ENCODE measurements around the gene RBM38. TPM values are rescaled to one million over a fixed set of nuclear protein-coding genes. Genes with fewer than 3 reads are reported as not detected.
A peak's percentile ranks its signal among the peaks of the same experiment; 100 is the strongest.

RBM38 gene
- total RNA-seq, 1 experiment from 2014 or later = 56.5 TPM

DNA sequence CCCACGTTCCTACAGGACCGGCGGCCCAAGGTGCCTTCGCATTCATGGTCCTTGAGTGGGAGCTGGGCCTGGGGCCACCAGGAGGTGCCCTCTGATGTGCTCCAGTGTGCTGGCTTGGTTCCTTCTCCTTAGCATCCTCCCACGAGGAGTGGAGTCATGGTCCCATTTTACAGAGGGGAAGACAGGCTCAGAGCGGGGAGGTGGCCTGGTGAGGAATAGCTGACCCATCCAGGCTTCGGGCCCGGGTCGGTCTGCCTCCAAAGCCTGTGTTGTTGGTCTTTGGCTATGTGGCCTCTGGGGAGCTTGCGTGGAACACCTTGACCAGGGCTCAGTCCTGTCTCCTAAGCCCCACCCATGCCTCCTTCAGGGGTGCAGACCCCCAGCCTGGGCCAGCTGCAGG lies 22.8 kb downstream of the RBM38 start:
- Histone ChIP-seq H2AFZ (ENCODE audit: low read length) (no peak overlapping the region), H3K4me2 (ENCODE audit: low read length) (no peak overlapping the region), H3K79me2 (ENCODE audit: low read length) (no peaks in the 10 kb centered on the region), H3K9ac (ENCODE audit: low read length) (no peak overlapping the region), H3F3A (ENCODE audit: low read length, unreplicated experiment) (no peaks in the 10 kb centered on the region), H3K9me3 (ENCODE audit: low read length) (no peaks in the 10 kb centered on the region), H3K27ac (ENCODE audit: low read length) (no peak overlapping the region), H4K20me1 (ENCODE audit: low read length) (no peaks in the 10 kb centered on the region), H3K36me3 (ENCODE audit: low read depth, low read length) (no peaks in the 10 kb centered on the region; the same call in 1 of the 2 replicates), H3K9me2 (replicated peaks; ENCODE audit: low read length) (no peaks in the 10 kb centered on the region), H3K4me3 (ENCODE audit: low read length) (no peak overlapping the region), H3K27me3 (ENCODE audit: low read length) (no peaks in the 10 kb centered on the region), H3K4me1 (ENCODE audit: insufficient read depth, low read length) (peaks cover 6% of the 10 kb centered on the region; the same call in 1 of the 2 replicates)
- TF ChIP-seq CTCF (conservative IDR thresholded peaks at IDR 0.05; ENCODE audit: low read depth, low read length) = no peak
- TF ChIP-seq EZH2 (IDR thresholded peaks at IDR 0.05; ENCODE audit: low read length, unreplicated experiment) = no peak
- no peak for TF ChIP-seq EZH2phosphoT487 (IDR thresholded peaks at IDR 0.05; ENCODE audit: borderline replicate concordance, low read length)
- no TSS peak for BruUV-seq (replicated peaks)
- no peak for ATAC-seq
- ChIA-PET CTCF (no interaction called here), POLR2A (ENCODE audit: unreplicated experiment) (no interaction called here)
- intact Hi-C loops (cut with micrococcal nuclease) = no loop called here
- DNase-seq = no peak

DNA sequence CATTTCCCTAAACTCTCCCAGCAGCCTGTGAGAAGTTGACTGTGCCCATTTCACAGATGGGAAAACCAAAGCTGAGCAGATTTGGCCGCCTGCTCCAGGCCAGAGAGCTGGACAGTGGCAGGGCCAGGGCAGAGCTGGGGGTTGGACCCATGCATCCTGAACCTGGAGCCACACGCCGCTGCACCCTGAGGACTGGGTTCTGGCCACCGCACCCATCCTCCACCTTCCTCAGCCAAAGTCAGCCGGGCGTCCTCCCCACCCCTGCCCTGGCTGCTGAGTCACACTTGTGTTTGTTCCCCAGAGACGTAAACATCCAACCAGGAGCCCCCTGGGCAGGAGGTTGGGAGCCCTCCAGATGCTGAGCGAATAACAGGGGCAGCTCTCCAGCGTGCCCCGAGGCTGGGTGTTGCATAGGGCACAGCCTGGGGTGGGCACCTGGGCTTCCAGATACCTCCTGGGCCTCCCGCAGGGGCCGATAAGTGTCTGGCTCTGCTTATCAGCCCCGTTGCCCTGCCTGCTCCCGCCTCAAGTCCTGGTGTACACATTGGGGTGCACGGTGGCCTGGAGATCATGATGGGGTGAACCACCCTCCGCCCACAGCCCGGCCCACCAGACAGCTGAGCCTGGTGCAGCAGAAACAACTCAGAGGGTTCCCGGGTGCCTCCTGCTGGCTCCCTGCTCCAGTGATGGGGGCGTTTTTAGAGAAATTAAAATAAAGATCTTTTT lies 23.8 kb downstream of the RBM38 start:
- intact Hi-C loops (cut with micrococcal nuclease) = no loop called here
- Histone ChIP-seq H3K9me3 (ENCODE audit: low read length) (no peaks in the 10 kb centered on the region), H3K79me2 (ENCODE audit: low read length) (no peaks in the 10 kb centered on the region), H3K4me2 (ENCODE audit: low read length) (no peak overlapping the region), H3K27me3 (ENCODE audit: low read length) (no peaks in the 10 kb centered on the region), H3K9me2 (replicated peaks; ENCODE audit: low read length) (no peaks in the 10 kb centered on the region), H3K4me1 (ENCODE audit: insufficient read depth, low read length) (peaks cover 6% of the 10 kb centered on the region; the same call in 1 of the 2 replicates), H3K27ac (ENCODE audit: low read length) (no peak overlapping the region), H3F3A (ENCODE audit: low read length, unreplicated experiment) (no peaks in the 10 kb centered on the region), H4K20me1 (ENCODE audit: low read length) (no peaks in the 10 kb centered on the region), H3K9ac (ENCODE audit: low read length) (no peak overlapping the region), H3K36me3 (ENCODE audit: low read depth, low read length) (no peaks in the 10 kb centered on the region), H3K4me3 (ENCODE audit: low read length) (no peak overlapping the region), H2AFZ (ENCODE audit: low read length) (no peak overlapping the region)
- BruUV-seq (replicated peaks) = no TSS peak
- ChIA-PET CTCF (no interaction called here), POLR2A (ENCODE audit: unreplicated experiment) (no interaction called here)
- peak; percentile 66 for ATAC-seq
- TF ChIP-seq EZH2phosphoT487 (IDR thresholded peaks at IDR 0.05; ENCODE audit: borderline replicate concordance, low read length) (no peak), EZH2 (IDR thresholded peaks at IDR 0.05; ENCODE audit: low read length, unreplicated experiment) (no peak), CTCF (conservative IDR thresholded peaks at IDR 0.05; ENCODE audit: low read depth, low read length) (no peak)
- peak; percentile 34 for DNase-seq

- ChIA-PET CTCF (interaction anchor here (0.6 kb wide), 1 partner anchor 82 kb away, joined by 5 read pairs; no protein-coding TSS in a partner anchor), POLR2A (ENCODE audit: unreplicated experiment) (no interaction called here)
- no peaks in the 10 kb centered on the region for H3F3A ChIP-seq (ENCODE audit: low read length, unreplicated experiment)
- TF ChIP-seq EZH2 (IDR thresholded peaks at IDR 0.05; ENCODE audit: low read length, unreplicated experiment) (no peak), CTCF (conservative IDR thresholded peaks at IDR 0.05; ENCODE audit: low read depth, low read length) (no peak), EZH2phosphoT487 (IDR thresholded peaks at IDR 0.05; ENCODE audit: borderline replicate concordance, low read length) (no peak)
- intact Hi-C loops (cut with micrococcal nuclease) = no loop called here
- H3K36me3 ChIP-seq (ENCODE audit: low read depth, low read length) = no peaks in the 10 kb centered on the region
- no peaks in the 10 kb centered on the region for H4K20me1 ChIP-seq (ENCODE audit: low read length)
- no peak overlapping the region for H2AFZ ChIP-seq (ENCODE audit: low read length)
- H3K27me3 ChIP-seq (ENCODE audit: low read length) = no peaks in the 10 kb centered on the region
- H3K9ac ChIP-seq (ENCODE audit: low read length) = no peak overlapping the region
- H3K79me2 ChIP-seq (ENCODE audit: low read length) = no peaks in the 10 kb centered on the region
- no peak overlapping the region for H3K4me2 ChIP-seq (ENCODE audit: low read length)
- DNase-seq = no peak
- BruUV-seq (replicated peaks) = no TSS peak
- no peak for ATAC-seq
- peaks cover 6% of the 10 kb centered on the region; the same call in 1 of the 2 replicates for H3K4me1 ChIP-seq (ENCODE audit: insufficient read depth, low read length)
- H3K27ac ChIP-seq (ENCODE audit: low read length) = no peak overlapping the region
- no peaks in the 10 kb centered on the region for H3K9me2 ChIP-seq (replicated peaks; ENCODE audit: low read length)
- H3K4me3 ChIP-seq (ENCODE audit: low read length) = no peak overlapping the region
- no peaks in the 10 kb centered on the region for H3K9me3 ChIP-seq (ENCODE audit: low read length)
Measured at GRCh38 chr20:57415771-57416170, 24.6 kb downstream of the RBM38 start.

Data from PC-3 (cell line).